Tibial artery (tissue), 4 donors: Measurements from ENCODE around the gene LRBA.
"Not testable (repeated sequence)": the region's sequence is repeated elsewhere in the genome, so short reads cannot be mapped to it uniquely, and the experiment has no call there.

Experiments
- DNase-seq, 2 donors: peaks; one replicate each; pipeline ENCODE4 v3.0.0-alpha.2; 2019
- H3K27ac ChIP-seq, 2 donors: fragments of 200-600 bp; sonication (generic) in 1 of 2; 1 replicate in 1 of 2; 2 replicates in 1 of 2; pipeline ENCODE4 v1.5.1; 2018 to 2019; ENCODE audit warnings: mild to moderate bottlenecking in 1 of 2
- H3K27me3 ChIP-seq, 2 donors: fragments of 200-600 bp; sonication (generic) in 1 of 2; one replicate each; pipeline versions ENCODE4 v1.5.1 to v1.6.0; 2016 to 2019
- H3K36me3 ChIP-seq, 3 donors: fragments of 200-600 bp; sonication (generic) in 2 of 3; one replicate each; pipeline ENCODE4 v1.5.1; 2016 to 2019; ENCODE audit warnings: mild to moderate bottlenecking in 2 of 3
- H3K4me1 ChIP-seq, 4 donors: fragments of 200-600 bp; sonication (generic) in 2 of 4; 1 replicate in 3 of 4; 2 replicates in 1 of 4; pipeline ENCODE4 v1.5.1; 2016 to 2019
- H3K4me3 ChIP-seq, 2 donors: fragments of 200-600 bp; sonication (generic) in 1 of 2; 1 replicate in 1 of 2; 2 replicates in 1 of 2; pipeline ENCODE4 v1.5.1; 2018 to 2019; ENCODE audit warnings: mild to moderate bottlenecking in 2 of 2
- H3K9me3 ChIP-seq, 3 donors: fragments of 200-600 bp; sonication (generic) in 1 of 3; one replicate each; pipeline ENCODE4 v1.5.1; 2016 to 2019
- CTCF ChIP-seq, 2 experiments: fragments of 200-600 bp in 1 of 2; fragments of 450-650 bp in 1 of 2; IDR thresholded peaks; one replicate each; pipeline ENCODE4 v1.5.1; 2017 to 2019; ENCODE audit warnings: antibody characterized with exemption in 2 of 2, mild to moderate bottlenecking in 1 of 2, moderate library complexity in 1 of 2
- intact Hi-C: fragments of 100-400 bp; cut with DNase I; formaldehyde crosslinking; loops from one replicate; pipeline ENCODE4 v1.15.0; 2023; ENCODE audit warnings: low total_unique reads

Gene LRBA, protein sequence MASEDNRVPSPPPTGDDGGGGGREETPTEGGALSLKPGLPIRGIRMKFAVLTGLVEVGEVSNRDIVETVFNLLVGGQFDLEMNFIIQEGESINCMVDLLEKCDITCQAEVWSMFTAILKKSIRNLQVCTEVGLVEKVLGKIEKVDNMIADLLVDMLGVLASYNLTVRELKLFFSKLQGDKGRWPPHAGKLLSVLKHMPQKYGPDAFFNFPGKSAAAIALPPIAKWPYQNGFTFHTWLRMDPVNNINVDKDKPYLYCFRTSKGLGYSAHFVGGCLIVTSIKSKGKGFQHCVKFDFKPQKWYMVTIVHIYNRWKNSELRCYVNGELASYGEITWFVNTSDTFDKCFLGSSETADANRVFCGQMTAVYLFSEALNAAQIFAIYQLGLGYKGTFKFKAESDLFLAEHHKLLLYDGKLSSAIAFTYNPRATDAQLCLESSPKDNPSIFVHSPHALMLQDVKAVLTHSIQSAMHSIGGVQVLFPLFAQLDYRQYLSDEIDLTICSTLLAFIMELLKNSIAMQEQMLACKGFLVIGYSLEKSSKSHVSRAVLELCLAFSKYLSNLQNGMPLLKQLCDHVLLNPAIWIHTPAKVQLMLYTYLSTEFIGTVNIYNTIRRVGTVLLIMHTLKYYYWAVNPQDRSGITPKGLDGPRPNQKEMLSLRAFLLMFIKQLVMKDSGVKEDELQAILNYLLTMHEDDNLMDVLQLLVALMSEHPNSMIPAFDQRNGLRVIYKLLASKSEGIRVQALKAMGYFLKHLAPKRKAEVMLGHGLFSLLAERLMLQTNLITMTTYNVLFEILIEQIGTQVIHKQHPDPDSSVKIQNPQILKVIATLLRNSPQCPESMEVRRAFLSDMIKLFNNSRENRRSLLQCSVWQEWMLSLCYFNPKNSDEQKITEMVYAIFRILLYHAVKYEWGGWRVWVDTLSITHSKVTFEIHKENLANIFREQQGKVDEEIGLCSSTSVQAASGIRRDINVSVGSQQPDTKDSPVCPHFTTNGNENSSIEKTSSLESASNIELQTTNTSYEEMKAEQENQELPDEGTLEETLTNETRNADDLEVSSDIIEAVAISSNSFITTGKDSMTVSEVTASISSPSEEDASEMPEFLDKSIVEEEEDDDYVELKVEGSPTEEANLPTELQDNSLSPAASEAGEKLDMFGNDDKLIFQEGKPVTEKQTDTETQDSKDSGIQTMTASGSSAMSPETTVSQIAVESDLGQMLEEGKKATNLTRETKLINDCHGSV (N-terminal part only)

GRCh38 chr4:151014521-151015458, at the start of gene LRBA:
Gene LRBA (minus strand): TSS chr4:151015284. CDS start chr4:151014642, 642 bp downstream.
- H3K27ac ChIP-seq: peak within 1 kb of the TSS; percentile 85
- no peak for TF ChIP-seq CTCF (IDR thresholded peaks at IDR 0.05)
- H3K4me3 ChIP-seq: peak within 1 kb of the TSS; percentile 72 to 87
- DNase-seq: peak; percentile 60 to 81
- peaks cover 0 to 20% (median 13%) of the 10 kb centered on the region in 4 donors for H3K4me1 ChIP-seq
- H3K27me3 ChIP-seq: no peaks in the 10 kb centered on the region
- H3K9me3 ChIP-seq: no peaks in the 10 kb centered on the region
- intact Hi-C loops: no loop called here
- H3K36me3 ChIP-seq: no peaks in the 10 kb centered on the region

DNA sequence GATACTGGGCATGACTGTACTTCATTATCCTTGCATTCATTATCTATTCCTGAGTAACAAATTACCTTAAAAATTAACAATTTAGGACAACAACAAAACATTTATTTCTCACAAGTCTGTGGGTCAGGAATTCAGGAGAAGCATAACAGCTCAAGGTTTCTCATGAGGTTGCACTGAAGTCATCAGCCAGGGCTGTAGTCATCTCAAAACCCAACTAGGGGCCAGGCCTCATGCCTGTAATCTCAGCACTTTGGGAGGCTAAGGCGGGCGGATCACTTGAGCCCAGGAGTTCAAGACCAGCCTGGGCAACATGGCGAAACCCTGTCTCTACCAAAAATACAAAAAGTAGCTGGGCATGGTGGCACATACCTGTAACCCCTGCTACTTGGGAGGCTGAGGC, 48.1 kb upstream of the LRBA start:
- H3K27me3 ChIP-seq, H3K9me3 ChIP-seq, intact Hi-C loops, H3K4me3 ChIP-seq, H3K4me1 ChIP-seq, H3K36me3 ChIP-seq, DNase-seq, H3K27ac ChIP-seq: not testable (repeated sequence)

- no peaks in the 10 kb centered on the region for H3K36me3 ChIP-seq
- H3K4me3 ChIP-seq: no peak overlapping the region
- H3K27me3 ChIP-seq: no peaks in the 10 kb centered on the region
- intact Hi-C loops: no loop called here
- no peak for TF ChIP-seq CTCF (IDR thresholded peaks at IDR 0.05)
- no peaks in the 10 kb centered on the region for H3K9me3 ChIP-seq
- no peak for DNase-seq
- H3K27ac ChIP-seq: no peak overlapping the region
- no peaks in the 10 kb centered on the region for H3K4me1 ChIP-seq
These were observed 40.5 kb upstream of the LRBA start for GRCh38 chr4:151055539-151055938.

DNA sequence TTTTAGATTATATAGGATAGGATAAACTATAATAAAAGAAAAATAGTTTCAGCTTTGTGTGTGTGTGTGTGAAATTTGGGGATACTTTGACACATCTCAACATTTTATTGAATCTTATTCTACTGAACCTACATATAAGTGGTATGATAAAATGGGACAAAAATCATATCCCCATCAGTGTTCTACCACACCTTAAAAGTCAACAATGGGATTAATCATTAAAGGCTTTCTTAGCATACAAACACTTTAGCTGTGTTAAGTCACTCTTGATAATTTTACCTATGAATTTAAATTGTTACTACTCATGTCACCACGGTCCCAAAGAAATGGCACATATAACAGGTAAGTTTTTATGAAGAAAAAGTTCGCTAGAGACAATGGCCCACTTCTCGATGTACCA, 37.7 kb upstream of the LRBA start:
- no peaks in the 10 kb centered on the region for H3K9me3 ChIP-seq
- intact Hi-C loops: no loop called here
- TF ChIP-seq CTCF (IDR thresholded peaks at IDR 0.05): no peak
- DNase-seq: no peak
- H3K4me3 ChIP-seq: no peak overlapping the region
- no peaks in the 10 kb centered on the region for H3K27me3 ChIP-seq
- H3K27ac ChIP-seq: no peak overlapping the region
- no peaks in the 10 kb centered on the region for H3K36me3 ChIP-seq
- H3K4me1 ChIP-seq: no peaks in the 10 kb centered on the region

DNA sequence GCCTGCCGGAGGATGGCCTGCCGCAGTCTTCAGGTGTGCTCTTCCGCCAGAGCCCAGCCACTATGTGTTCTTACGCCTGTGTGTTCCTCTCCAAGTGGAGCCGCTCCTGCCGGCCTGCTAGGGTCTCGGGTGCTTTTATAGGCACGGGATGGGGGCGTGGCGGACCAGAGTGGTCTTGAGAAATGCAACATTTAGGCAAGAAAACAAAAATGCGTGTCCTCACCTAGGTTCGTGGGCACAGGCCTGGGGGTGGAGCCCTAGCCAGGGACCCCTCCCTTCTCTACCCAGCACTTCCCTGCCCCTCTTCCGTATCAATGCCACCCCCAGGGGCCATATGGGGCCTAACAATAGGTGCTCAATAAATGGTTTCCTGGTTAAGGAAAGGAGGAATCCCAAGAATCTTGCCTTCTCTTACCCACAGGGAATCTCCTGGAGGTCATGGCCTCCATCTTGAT, 34.4 kb upstream of the LRBA start:
- H3K27me3 ChIP-seq: no peaks in the 10 kb centered on the region
- intact Hi-C loops: no loop called here
- no peaks in the 10 kb centered on the region for H3K4me1 ChIP-seq
- H3K36me3 ChIP-seq: no peaks in the 10 kb centered on the region
- H3K27ac ChIP-seq: no peak overlapping the region
- H3K9me3 ChIP-seq: no peaks in the 10 kb centered on the region
- H3K4me3 ChIP-seq: no peak overlapping the region
- no peak for DNase-seq
- TF ChIP-seq CTCF (IDR thresholded peaks at IDR 0.05): no peak
